ENCODE data around the gene CREB5.

DNA sequence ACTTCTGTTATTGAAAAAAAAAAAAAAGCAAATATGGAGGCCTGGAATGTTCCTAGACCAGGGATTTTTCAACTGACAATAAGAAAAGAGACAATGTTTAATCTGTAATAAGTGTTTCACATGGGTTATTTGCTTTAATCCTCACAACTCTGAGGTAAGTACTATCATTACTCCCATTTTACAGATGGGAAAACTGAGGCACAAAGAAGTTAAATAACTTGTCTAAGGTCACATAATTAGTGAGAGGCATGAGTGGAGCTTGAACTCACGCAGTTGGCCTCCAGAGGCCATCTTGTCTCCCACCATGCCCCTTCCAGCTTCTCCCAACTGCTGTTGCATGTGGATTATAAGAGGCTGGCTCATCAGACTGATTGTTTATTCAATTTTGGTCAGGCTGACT is 36.6 kb upstream of the CREB5 start:
- TF ChIP-seq EGR1 (IDR thresholded peaks at IDR 0.05; ENCODE audit: low read depth) (no peak), SP1 (IDR thresholded peaks at IDR 0.05; ENCODE audit: low read depth) (no peak), CTCF (IDR thresholded peaks at IDR 0.05 in 2 of 3, conservative IDR thresholded peaks at IDR 0.05 in 1 of 3; ENCODE audit: borderline replicate concordance in 1 of 3, insufficient read depth in 1 of 3, low read depth in 2 of 3, low read length in 2 of 3) (no peak), POLR2AphosphoS5 (IDR thresholded peaks at IDR 0.05; ENCODE audit: low read depth, low read length) (no peak), POLR2A (IDR thresholded peaks at IDR 0.05; ENCODE audit: borderline replicate concordance, extremely low read depth, insufficient read depth, insufficient read length) (no peak), EZH2phosphoT487 (IDR thresholded peaks at IDR 0.05; ENCODE audit: borderline replicate concordance) (no peak), REST (IDR thresholded peaks at IDR 0.05; ENCODE audit: low read depth) (no peak), EZH2 (IDR thresholded peaks at IDR 0.05) (no peak), YY1 (IDR thresholded peaks at IDR 0.05; ENCODE audit: extremely low read depth, insufficient replicate concordance, low read depth, low read length) (no peak)
- TF ChIP-seq, protein P1, sequence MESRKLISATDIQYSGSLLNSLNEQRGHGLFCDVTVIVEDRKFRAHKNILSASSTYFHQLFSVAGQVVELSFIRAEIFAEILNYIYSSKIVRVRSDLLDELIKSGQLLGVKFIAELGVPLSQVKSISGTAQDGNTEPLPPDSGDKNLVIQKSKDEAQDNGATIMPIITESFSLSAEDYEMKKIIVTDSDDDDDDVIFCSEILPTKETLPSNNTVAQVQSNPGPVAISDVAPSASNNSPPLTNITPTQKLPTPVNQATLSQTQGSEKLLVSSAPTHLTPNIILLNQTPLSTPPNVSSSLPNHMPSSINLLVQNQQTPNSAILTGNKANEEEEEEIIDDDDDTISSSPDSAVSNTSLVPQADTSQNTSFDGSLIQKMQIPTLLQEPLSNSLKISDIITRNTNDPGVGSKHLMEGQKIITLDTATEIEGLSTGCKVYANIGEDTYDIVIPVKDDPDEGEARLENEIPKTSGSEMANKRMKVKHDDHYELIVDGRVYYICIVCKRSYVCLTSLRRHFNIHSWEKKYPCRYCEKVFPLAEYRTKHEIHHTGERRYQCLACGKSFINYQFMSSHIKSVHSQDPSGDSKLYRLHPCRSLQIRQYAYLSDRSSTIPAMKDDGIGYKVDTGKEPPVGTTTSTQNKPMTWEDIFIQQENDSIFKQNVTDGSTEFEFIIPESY (IDR thresholded peaks at IDR 0.05; ENCODE audit: extremely low read depth, insufficient replicate concordance, low read length): no peak
